ENCODE data around the gene RNF145. TPM values are rescaled to one million over a fixed set of nuclear protein-coding genes. Genes with fewer than 3 reads are reported as not detected.

RNF145 gene
- total and polyA plus RNA-seq, 4 donors = 70.0 to 240 (median 177) TPM

DNA sequence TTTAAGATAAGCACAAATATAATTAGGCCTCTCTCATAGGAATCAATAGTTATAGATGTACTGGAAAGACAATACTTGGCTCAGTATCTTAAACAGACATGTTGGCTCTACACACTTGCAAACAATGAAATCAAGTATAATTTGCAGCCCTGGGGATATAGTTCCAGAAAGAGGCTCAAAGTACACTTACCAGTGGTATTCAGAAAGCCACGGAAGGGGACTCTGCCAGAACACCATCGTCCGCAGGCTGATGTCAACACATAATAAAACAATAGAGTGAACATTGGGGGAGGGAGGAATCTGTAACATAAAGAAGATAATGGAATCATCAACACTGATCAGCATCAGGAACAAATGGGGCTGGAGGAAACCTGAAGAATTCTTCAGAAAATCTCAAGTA is 78.5 kb downstream of the RNF145 start:
- Histone ChIP-seq H3K4me3 (no peak overlapping the region), H3K4me1 (ENCODE audit: control insufficient read depth in 5 of 5, insufficient read depth in 5 of 5, low read length in 5 of 5) (peaks cover 0 to 6% (median under 1%) of the 10 kb centered on the region in 5 donors), H3K27ac (ENCODE audit: low read depth in 1 of 2, low read length in 1 of 2) (no peak overlapping the region), H3K9ac (ENCODE audit: insufficient read depth in 1 of 2, low read length in 2 of 2) (no peak overlapping the region), H3K36me3 (ENCODE audit: control insufficient read depth in 4 of 4, insufficient read depth in 4 of 4, low read length in 4 of 4) (no peaks in the 10 kb centered on the region), H3K9me3 (ENCODE audit: control insufficient read depth in 4 of 4, insufficient read depth in 3 of 4, low read length in 3 of 4) (peaks cover 0 to 3% (median 0%) of the 10 kb centered on the region in 4 donors), H3K27me3 (ENCODE audit: control insufficient read depth in 3 of 3, insufficient read depth in 3 of 3, low read length in 2 of 3) (peaks cover 0 to 2% (median 0%) of the 10 kb centered on the region in 3 donors)
- no peak for ATAC-seq (ENCODE audit: insufficient read depth, low FRiP score)
- peak in 2 of 3 donors; percentile 46 to 47 for DNase-seq
- no peak for TF ChIP-seq CTCF (IDR thresholded peaks at IDR 0.05; ENCODE audit: control extremely low read depth, extremely low read depth)
- WGBS, 2 donors = 73 to 84% methylated on average over 3 of the region's 3 CpGs

DNA sequence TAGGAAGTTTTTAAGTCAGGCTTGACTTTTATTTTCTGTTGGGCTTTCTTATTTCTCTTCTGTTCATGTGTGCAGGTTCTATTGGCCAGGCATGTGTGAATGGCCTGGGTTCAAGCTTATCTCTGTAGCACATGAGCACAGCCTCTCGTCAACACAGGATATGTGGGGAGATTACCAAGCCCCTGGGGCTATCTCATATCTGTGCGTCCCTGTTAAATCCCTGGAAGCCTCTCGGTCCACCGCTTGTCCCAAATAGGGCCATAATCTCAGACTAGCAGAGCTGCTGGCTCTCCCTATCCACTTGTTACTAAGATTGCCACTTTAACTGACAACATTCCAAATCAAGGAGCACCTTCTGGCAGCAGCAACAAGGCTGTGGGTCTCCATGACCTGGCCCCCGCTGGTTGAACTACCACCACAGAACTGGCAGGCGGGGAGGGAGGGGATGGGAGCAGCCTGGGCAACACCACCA is 81.2 kb downstream of the RNF145 start:
- ATAC-seq (ENCODE audit: insufficient read depth, low FRiP score) = no peak
- no peak overlapping the region for H3K27ac ChIP-seq (ENCODE audit: low read depth in 1 of 2, low read length in 1 of 2)
- 93 to 95% methylated on average over 6 of the region's 6 CpGs for WGBS, 2 donors
- peaks cover 0 to 3% (median 0%) of the 10 kb centered on the region in 4 donors for H3K9me3 ChIP-seq (ENCODE audit: control insufficient read depth in 4 of 4, insufficient read depth in 3 of 4, low read length in 3 of 4)
- TF ChIP-seq CTCF (IDR thresholded peaks at IDR 0.05; ENCODE audit: control extremely low read depth, extremely low read depth) = no peak
- H3K4me3 ChIP-seq = no peak overlapping the region
- H3K27me3 ChIP-seq (ENCODE audit: control insufficient read depth in 3 of 3, insufficient read depth in 3 of 3, low read length in 2 of 3) = no peaks in the 10 kb centered on the region
- DNase-seq = no peak
- peaks cover 0 to 5% (median 0%) of the 10 kb centered on the region in 5 donors for H3K4me1 ChIP-seq (ENCODE audit: control insufficient read depth in 5 of 5, insufficient read depth in 5 of 5, low read length in 5 of 5)
- no peaks in the 10 kb centered on the region for H3K36me3 ChIP-seq (ENCODE audit: control insufficient read depth in 4 of 4, insufficient read depth in 4 of 4, low read length in 4 of 4)
- no peak overlapping the region for H3K9ac ChIP-seq (ENCODE audit: insufficient read depth in 1 of 2, low read length in 2 of 2)

GRCh38 chr5:159123700-159124099 is 85.7 kb downstream of the RNF145 start:
- WGBS, 2 donors = 82 to 84% methylated on average over 3 of the region's 3 CpGs

More at GRCh38 chr5:159123700-159124099, 85.7 kb downstream of the RNF145 start:
- no peaks in the 10 kb centered on the region for H3K4me1 ChIP-seq (ENCODE audit: control insufficient read depth in 5 of 5, insufficient read depth in 5 of 5, low read length in 5 of 5)
- H3K27ac ChIP-seq (ENCODE audit: low read depth in 1 of 2, low read length in 1 of 2) = no peak overlapping the region
- no peaks in the 10 kb centered on the region for H3K27me3 ChIP-seq (ENCODE audit: control insufficient read depth in 3 of 3, insufficient read depth in 3 of 3, low read length in 2 of 3)
- H3K36me3 ChIP-seq (ENCODE audit: control insufficient read depth in 4 of 4, insufficient read depth in 4 of 4, low read length in 4 of 4) = no peaks in the 10 kb centered on the region
- H3K9ac ChIP-seq (ENCODE audit: insufficient read depth in 1 of 2, low read length in 2 of 2) = no peak overlapping the region
- ATAC-seq (ENCODE audit: insufficient read depth, low FRiP score) = no peak
- no peak for TF ChIP-seq CTCF (IDR thresholded peaks at IDR 0.05; ENCODE audit: control extremely low read depth, extremely low read depth)
- peaks cover 0 to 4% (median 0%) of the 10 kb centered on the region in 4 donors for H3K9me3 ChIP-seq (ENCODE audit: control insufficient read depth in 4 of 4, insufficient read depth in 3 of 4, low read length in 3 of 4)
- no peak overlapping the region for H3K4me3 ChIP-seq
- DNase-seq = no peak
